GM06990 (cell line): ENCODE results near the gene TMA7B.

Source experiments
- DNase-seq: peaks from one replicate; pipeline ENCODE4 v3.0.0-alpha.2; 2011; ENCODE audit not compliant: insufficient read length; ENCODE audit errors: extremely low read depth
- H3K27me3 ChIP-seq: replicated peaks from 2 replicates; pipeline ENCODE4 v1.6.0; 2011; ENCODE audit warnings: low read length; ENCODE audit not compliant: control insufficient read depth, insufficient read depth
- H3K36me3 ChIP-seq: 2 replicates; pipeline ENCODE4 v1.5.1; 2011; ENCODE audit warnings: low read length; ENCODE audit not compliant: control insufficient read depth, insufficient read depth
- H3K4me3 ChIP-seq: replicated peaks from 2 replicates; pipeline ENCODE4 v1.5.1; 2011; ENCODE audit warnings: low read depth, mild to moderate bottlenecking, control low read depth, low read length
- TF ChIP-seq, protein P1 (sequence below): IDR thresholded peaks from 2 replicates; pipeline ENCODE4 v1.5.1; 2011; ENCODE audit warnings: low read length, control low read depth, mild to moderate bottlenecking, inconsistent platforms; ENCODE audit not compliant: insufficient read depth, poor library complexity, severe bottlenecking

Gene TMA7B

GRCh38 chr22:40006641-40007040, 46.4 kb downstream of the TMA7B start:
- Histone ChIP-seq H3K27me3 (peaks cover 8% of the 10 kb centered on the region), H3K4me3 (no peak overlapping the region), H3K36me3 (no peaks in the 10 kb centered on the region)
- TF ChIP-seq, protein P1, sequence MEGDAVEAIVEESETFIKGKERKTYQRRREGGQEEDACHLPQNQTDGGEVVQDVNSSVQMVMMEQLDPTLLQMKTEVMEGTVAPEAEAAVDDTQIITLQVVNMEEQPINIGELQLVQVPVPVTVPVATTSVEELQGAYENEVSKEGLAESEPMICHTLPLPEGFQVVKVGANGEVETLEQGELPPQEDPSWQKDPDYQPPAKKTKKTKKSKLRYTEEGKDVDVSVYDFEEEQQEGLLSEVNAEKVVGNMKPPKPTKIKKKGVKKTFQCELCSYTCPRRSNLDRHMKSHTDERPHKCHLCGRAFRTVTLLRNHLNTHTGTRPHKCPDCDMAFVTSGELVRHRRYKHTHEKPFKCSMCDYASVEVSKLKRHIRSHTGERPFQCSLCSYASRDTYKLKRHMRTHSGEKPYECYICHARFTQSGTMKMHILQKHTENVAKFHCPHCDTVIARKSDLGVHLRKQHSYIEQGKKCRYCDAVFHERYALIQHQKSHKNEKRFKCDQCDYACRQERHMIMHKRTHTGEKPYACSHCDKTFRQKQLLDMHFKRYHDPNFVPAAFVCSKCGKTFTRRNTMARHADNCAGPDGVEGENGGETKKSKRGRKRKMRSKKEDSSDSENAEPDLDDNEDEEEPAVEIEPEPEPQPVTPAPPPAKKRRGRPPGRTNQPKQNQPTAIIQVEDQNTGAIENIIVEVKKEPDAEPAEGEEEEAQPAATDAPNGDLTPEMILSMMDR: no peak
- DNase-seq: no peak

DNA sequence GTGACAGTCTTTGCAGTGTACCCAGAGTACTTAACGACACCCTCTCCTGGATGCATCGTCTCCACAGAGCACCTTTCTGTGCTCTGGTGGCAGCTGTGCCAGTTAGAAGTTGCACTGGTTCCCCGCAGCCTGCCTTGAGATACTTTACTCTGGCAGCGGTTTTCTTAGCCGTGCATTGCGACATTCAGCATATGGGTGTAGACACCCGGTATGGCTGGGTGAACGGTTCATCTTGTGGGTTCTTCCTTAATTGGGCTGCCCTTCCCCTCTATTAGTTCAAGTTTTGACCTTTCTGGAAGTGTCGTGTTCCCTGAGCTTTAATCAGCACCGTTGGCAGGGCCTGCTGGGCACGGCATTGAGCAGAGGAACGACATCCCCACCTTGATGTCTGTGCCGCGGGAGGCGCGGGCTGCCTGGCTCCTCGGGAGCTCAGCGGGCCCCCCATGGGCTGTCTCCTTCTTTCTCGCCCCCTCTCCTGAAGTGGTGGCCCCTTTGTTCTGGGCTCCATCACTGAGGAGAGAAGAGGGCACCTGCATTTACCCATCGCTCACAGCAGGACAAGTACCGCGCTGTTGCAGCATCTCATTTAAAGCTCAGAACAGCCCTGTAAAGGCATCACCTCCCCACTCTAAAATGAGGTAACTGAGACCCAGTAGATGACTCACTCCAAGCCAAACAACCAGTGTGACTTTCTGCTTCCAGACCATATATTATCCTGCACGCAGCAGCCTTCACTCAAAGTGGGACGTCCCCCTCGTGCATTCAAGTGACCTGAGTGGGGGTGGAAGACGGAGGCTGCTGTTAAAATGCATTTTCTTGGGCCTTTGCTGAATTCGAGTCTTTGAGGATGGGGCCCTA, 47.9 kb downstream of the TMA7B start:
- DNase-seq: no peak
- Histone ChIP-seq H3K4me3 (no peak overlapping the region), H3K27me3 (peaks cover 7% of the 10 kb centered on the region)

DNA sequence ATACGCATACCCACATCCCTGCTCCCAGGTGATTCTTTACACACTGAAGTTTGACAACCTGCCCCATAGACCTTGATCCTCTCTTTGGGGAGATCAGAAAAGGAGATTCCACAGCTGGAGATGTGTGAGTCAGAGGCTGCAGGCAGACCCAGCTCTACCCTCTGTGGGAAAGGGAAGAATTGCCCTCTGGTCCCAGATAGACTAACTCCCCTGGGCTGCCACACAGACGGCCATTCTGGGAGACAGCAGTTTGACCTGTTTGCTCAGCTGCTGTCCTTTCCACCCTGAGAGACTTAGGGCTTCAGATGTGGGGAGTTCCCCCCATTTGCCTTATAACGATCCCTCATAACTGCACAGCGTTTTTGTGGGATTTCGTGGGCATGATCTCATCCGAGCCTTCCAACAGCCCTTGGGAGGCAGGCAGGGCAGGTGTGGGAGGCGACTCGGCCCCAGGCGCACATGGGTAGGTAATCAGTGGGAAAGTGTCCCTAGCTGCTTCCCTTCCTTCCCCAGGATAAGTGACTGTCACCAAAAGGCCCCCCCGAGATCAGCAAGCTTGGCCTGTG, 48.6 kb downstream of the TMA7B start:
- H3K36me3 ChIP-seq: no peaks in the 10 kb centered on the region
- DNase-seq: no peak
- H3K27me3 ChIP-seq: peaks cover 6% of the 10 kb centered on the region
- TF ChIP-seq, protein P1: no peak
- no peak overlapping the region for H3K4me3 ChIP-seq

More for the DNA sequence above, 47.9 kb downstream of the TMA7B start:
- TF ChIP-seq, protein P1: no peak
- no peaks in the 10 kb centered on the region for H3K36me3 ChIP-seq

DNA sequence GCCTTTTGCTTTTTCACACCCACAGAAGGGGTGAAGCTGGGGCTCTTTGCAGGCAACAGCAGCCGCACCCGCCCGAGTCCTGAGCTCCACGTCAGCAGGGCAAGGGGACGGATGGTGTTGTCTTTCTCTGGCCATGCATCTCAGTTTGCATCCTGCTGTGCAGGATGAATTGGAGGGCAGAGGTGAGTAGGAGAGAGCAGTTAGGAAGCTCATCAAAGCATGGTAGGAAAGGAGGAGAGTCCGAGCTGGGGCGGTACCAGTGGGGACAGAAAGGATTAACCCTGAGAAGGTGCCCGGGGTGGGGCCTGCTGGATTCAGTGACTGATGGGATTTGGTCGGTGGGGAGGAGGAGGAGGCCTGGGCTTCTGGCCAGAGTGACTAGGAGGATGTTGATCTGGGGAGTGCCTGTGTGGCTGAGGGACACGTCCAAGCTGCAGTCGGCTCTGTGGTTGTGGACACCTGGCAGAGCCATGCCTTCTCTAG, 49.1 kb downstream of the TMA7B start:
- H3K36me3 ChIP-seq: no peaks in the 10 kb centered on the region
- DNase-seq: no peak
- peaks cover 6% of the 10 kb centered on the region for H3K27me3 ChIP-seq
- H3K4me3 ChIP-seq: no peak overlapping the region
- TF ChIP-seq, protein P1: no peak

GRCh38 chr22:40009951-40010671, 49.9 kb downstream of the TMA7B start:
- Histone ChIP-seq H3K4me3 (no peak overlapping the region), H3K36me3 (no peaks in the 10 kb centered on the region), H3K27me3 (peaks cover 6% of the 10 kb centered on the region)
- no peak for DNase-seq
- TF ChIP-seq, protein P1: no peak
